GM20000 (cell line): ENCODE data around the gene ELMOD3.
"Not testable (repeated sequence)": the region's sequence is repeated elsewhere in the genome, so short reads cannot be mapped to it uniquely, and the experiment has no call there.

Source experiments
- DNase-seq: peaks from one replicate; pipeline ENCODE4 v3.0.0; 2012; ENCODE audit warnings: low spot score
- TF ChIP-seq, protein P1 (sequence below): IDR thresholded peaks from 2 replicates; pipeline ENCODE4 v1.5.1; 2012; ENCODE audit warnings: mild to moderate bottlenecking, control low read depth; ENCODE audit errors: extremely low read depth, missing control alignments

The ELMOD3 gene

GRCh38 chr2:85314884-85315242 is 39.7 kb upstream of the ELMOD3 start:
- TF ChIP-seq, protein P1, sequence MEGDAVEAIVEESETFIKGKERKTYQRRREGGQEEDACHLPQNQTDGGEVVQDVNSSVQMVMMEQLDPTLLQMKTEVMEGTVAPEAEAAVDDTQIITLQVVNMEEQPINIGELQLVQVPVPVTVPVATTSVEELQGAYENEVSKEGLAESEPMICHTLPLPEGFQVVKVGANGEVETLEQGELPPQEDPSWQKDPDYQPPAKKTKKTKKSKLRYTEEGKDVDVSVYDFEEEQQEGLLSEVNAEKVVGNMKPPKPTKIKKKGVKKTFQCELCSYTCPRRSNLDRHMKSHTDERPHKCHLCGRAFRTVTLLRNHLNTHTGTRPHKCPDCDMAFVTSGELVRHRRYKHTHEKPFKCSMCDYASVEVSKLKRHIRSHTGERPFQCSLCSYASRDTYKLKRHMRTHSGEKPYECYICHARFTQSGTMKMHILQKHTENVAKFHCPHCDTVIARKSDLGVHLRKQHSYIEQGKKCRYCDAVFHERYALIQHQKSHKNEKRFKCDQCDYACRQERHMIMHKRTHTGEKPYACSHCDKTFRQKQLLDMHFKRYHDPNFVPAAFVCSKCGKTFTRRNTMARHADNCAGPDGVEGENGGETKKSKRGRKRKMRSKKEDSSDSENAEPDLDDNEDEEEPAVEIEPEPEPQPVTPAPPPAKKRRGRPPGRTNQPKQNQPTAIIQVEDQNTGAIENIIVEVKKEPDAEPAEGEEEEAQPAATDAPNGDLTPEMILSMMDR = no peak
- no peak for DNase-seq

DNA sequence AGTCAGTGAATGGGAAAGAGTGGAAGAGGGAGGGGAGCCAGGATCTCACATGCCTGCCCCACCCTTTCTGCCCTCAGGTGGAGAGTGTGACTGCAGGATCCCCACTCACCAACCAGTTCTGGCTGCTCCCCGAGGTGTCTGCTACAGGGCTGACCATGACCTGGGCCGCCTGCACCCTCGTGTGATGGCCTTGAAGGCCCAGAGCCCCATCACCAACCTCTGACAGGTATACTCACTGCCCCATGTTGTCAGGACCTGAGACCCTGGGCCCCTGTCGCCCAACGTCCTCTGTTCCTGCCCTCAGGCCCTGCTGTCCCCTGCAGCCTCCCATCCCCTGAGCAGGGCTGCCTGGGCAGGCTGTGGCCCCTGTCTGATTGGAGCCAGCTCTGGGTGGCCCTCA is 38.6 kb upstream of the ELMOD3 start:
- not testable (repeated sequence) for DNase-seq

DNA sequence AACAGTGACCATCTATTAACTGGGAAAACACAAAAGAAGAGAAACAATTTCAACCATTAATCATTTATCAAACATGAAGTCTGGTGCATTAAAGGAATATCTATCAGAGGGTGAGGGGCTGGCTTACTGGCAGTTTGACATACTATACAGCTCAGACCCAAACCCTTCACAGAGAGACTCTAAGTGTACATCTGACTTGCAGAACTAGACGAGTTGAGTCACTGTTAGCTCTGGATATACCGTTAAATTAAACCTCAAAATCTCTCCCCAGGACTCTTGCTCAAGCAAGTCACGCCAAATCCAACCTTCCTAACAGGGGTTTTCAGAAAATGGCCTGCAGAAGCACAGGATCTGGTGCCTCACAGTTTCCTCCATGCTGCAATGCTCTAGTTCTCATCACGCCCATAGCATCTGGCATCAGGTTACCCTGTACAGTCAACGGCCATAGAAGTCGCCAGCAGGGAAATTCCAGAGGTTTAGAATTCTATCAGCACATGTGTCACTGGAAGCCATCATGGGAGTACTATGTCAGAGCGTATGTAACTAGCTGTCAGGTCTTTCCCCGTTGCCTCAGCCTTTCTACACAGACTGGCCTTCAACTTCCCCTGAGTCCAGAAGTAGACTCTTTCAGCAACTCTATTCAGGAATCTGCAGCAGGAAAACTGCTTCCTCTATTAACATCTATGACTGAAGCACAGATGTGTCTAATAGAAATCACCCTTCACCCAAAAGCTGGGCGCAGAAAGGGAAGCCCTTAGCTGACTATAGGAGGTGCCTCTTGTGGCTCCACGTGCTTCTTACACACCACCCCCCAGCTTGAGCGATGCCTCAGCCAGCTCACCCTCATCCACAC is 36.1 kb upstream of the ELMOD3 start:
- TF ChIP-seq, protein P1 = no peak
- no peak for DNase-seq

- no peak for DNase-seq
- TF ChIP-seq, protein P1 = no peak
Measured at GRCh38 chr2:85319796-85320195, 34.8 kb upstream of the ELMOD3 start.

GRCh38 chr2:85323351-85323987 is 31.1 kb upstream of the ELMOD3 start:
- TF ChIP-seq, protein P1 = no peak

DNA sequence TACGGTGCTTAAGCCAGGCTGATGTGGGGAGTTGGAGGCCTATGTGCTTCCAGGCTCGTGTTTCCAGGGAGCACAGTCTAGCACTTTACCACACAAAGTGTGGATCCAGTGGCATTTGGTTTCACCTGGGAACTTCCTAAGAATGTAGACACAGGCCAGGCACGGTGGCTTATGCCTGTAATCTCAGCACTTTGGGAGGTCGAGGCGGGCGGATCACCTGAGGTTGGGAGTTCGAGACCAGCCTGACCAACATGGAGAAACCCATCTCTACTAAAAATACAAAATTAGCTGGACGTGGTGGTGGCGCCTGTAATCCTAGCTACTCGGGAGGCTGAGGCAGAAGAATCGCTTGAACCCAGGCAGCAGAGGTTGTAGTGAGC is 30.6 kb upstream of the ELMOD3 start:
- not testable (repeated sequence) for DNase-seq

More at GRCh38 chr2:85323351-85323987, 31.1 kb upstream of the ELMOD3 start:
- no peak for DNase-seq

DNA sequence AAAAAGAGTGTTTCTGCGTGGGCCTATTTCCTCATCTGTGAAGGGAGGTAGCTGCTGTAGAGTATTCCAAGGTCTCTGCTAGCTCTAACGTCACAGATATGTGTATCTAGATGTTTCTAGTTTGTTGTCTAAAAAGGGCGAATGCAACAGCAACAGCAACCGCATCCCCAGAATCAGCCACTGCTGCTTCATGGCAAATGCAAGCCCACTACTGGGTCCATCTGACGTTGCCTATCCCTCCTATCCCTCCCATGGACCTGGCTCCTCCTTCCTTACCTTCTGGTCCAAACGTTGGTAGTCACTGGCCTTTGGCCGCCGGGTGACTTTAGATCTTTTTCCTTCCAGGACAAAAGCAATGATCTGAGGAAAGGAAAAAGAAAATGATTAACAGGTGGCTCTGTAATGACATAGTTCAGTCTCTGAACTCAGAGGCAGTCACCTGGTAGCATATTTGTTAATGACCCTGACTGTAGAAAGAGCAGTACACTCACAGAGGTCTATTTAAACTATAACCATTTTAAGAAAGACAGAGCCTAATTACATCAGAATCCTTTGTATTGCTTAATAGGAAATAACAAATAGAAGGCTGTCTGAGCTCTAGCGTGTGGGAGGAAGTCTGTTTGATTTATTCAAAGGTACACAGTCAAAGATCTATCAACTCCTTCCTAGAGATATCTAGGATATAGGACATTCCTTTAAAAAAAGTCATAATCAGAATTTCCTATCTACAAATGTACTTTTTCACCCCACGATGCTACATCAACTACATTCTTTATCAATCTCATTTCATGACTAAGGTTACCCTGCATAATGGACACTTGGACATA is 29.7 kb upstream of the ELMOD3 start:
- TF ChIP-seq, protein P1 = no peak
- no peak for DNase-seq

GRCh38 chr2:85325466-85325811 is 29.1 kb upstream of the ELMOD3 start:
- TF ChIP-seq, protein P1 = no peak
- no peak for DNase-seq
